ENCODE results near the gene TEX19. TPM values are rescaled to one million over a fixed set of nuclear protein-coding genes. Genes with fewer than 3 reads are reported as not detected.

The TEX19 gene
- total and polyA plus RNA-seq, 12 donors: 0.26 TPM; not detected in 11

GRCh38 chr17:82311971-82312370, 47.1 kb upstream of the TEX19 start:
- Histone ChIP-seq H3K4me3 (no peak overlapping the region), H3K4me1 (replicated peaks in 1 of 2) (no peaks in the 10 kb centered on the region), H3K36me3 (replicated peaks in 1 of 2) (no peaks in the 10 kb centered on the region), H3K27ac (no peak overlapping the region), H3K9me3 (replicated peaks in 1 of 3) (no peaks in the 10 kb centered on the region), H3K27me3 (peaks cover 5% of the 10 kb centered on the region)
- intact Hi-C loops (cut with DNase I): loop anchor here in 1 of 2 donors (10.0 kb wide), 1 partner anchor 277 kb away; the partner anchor contains the start of genes DCXR and RAC3
- 76 to 92% (median 88%) methylated on average over 13 of the region's 13 CpGs for WGBS, 4 donors
- no peak for DNase-seq
- TF ChIP-seq POLR2A (IDR thresholded peaks at IDR 0.05): no peak

GRCh38 chr17:82313195-82314011, 45.6 kb upstream of the TEX19 start:
- Histone ChIP-seq H3K9me3 (replicated peaks in 1 of 3) (no peaks in the 10 kb centered on the region), H3K4me3 (no peak overlapping the region), H3K27me3 (peaks cover 5% of the 10 kb centered on the region), H3K36me3 (replicated peaks in 1 of 2) (no peaks in the 10 kb centered on the region), H3K4me1 (replicated peaks in 1 of 2) (no peaks in the 10 kb centered on the region), H3K27ac (no peak overlapping the region)
- DNase-seq: no peak
- 78 to 85% (median 82%) methylated on average over 24 to 28 of the region's 28 CpGs for WGBS, 4 donors
- intact Hi-C loops (cut with DNase I): loop anchor here in 1 of 2 donors (10.0 kb wide), 1 partner anchor 279 kb away; the partner anchor contains the start of genes DCXR and RAC3
- no peak for TF ChIP-seq POLR2A (IDR thresholded peaks at IDR 0.05)
- no peak for TF ChIP-seq CTCF (IDR thresholded peaks at IDR 0.05)

- TF ChIP-seq POLR2A (IDR thresholded peaks at IDR 0.05) (no peak), CTCF (IDR thresholded peaks at IDR 0.05) (no peak)
- no peaks in the 10 kb centered on the region for H3K4me1 ChIP-seq (replicated peaks in 1 of 2)
- no peaks in the 10 kb centered on the region for H3K9me3 ChIP-seq (replicated peaks in 1 of 3)
- DNase-seq: no peak
- H3K27me3 ChIP-seq: peaks cover 5% of the 10 kb centered on the region
- 64 to 71% (median 64%) methylated on average over 17 to 27 of the region's 27 CpGs for WGBS, 4 donors
- no peaks in the 10 kb centered on the region for H3K36me3 ChIP-seq (replicated peaks in 1 of 2)
- no peak overlapping the region for H3K4me3 ChIP-seq
- H3K27ac ChIP-seq: no peak overlapping the region
- intact Hi-C loops (cut with DNase I): loop anchor here in 1 of 2 donors (10.0 kb wide), 1 partner anchor 279 kb away; the partner anchor contains the start of genes DCXR and RAC3
Observed at GRCh38 chr17:82314012-82314726, 44.9 kb upstream of the TEX19 start.

GRCh38 chr17:82314727-82315605, 44.1 kb upstream of the TEX19 start:
- H3K4me1 ChIP-seq (replicated peaks in 1 of 2): no peaks in the 10 kb centered on the region
- H3K9me3 ChIP-seq (replicated peaks in 1 of 3): no peaks in the 10 kb centered on the region
- peaks cover 5% of the 10 kb centered on the region for H3K27me3 ChIP-seq
- H3K36me3 ChIP-seq (replicated peaks in 1 of 2): no peaks in the 10 kb centered on the region
- TF ChIP-seq POLR2A (IDR thresholded peaks at IDR 0.05): no peak
- no peak for TF ChIP-seq CTCF (IDR thresholded peaks at IDR 0.05)
- no peak for DNase-seq
- intact Hi-C loops (cut with DNase I): loop anchor here in 1 of 2 donors (10.0 kb wide), 1 partner anchor 280 kb away; the partner anchor contains the start of genes DCXR and RAC3
- 49 to 53% (median 50%) methylated on average over 26 to 32 of the region's 32 CpGs for whole genome bisulfite sequencing, 4 donors
- no peak overlapping the region for H3K4me3 ChIP-seq
- H3K27ac ChIP-seq: no peak overlapping the region
